GM12878 (cell line): ENCODE measurements around the gene TMEM37. TPM values are rescaled to one million over a fixed set of nuclear protein-coding genes. Genes with fewer than 3 reads are reported as not detected.
A peak's percentile ranks its signal among the peaks of the same experiment; 100 is the strongest.

Experiments used
- ATAC-seq: fragments of 200-7000 bp; cut with Tn5 transposase; 3 replicates; pipeline ENCODE4 v1.9.1; 2020; ENCODE audit warnings: mild to moderate bottlenecking, moderate library complexity
- BruUV-seq: library from RNA; stranded (reverse); fragments of 400-500 nt; replicated peaks from 2 replicates; lab custom pipeline; 2021; lab: Mats Ljungman, UMichigan
- CTCF ChIA-PET: fragments of 300-600 bp; sonication (Branson Sonifier 250); formaldehyde crosslinking; extraction: SDS; loops from one replicate; lab custom pipeline; 2021; ENCODE audit warnings: inconsistent platforms; lab: Yijun Ruan, JAX
- POLR2A ChIA-PET: fragments of 350-600 bp; formaldehyde crosslinking; extraction: SDS; loops from one replicate; lab custom pipeline; 2021; ENCODE audit warnings: inconsistent platforms; lab: Charles Lee
- RAD21 ChIA-PET: fragments of 300-600 bp; sonication (Branson Sonifier 250); formaldehyde crosslinking; loops from one replicate; lab custom pipeline; 2023; ENCODE audit warnings: antibody characterized with exemption; ENCODE audit not compliant: unreplicated experiment; lab: Charles Lee
- SMC1A ChIA-PET: fragments of 300-600 bp; sonication (Branson Sonifier 250); formaldehyde crosslinking; loops from one replicate; lab custom pipeline; 2023; ENCODE audit not compliant: unreplicated experiment, uncharacterized antibody; lab: Charles Lee
- DNase-seq: peaks from one replicate; pipeline ENCODE4 v3.0.0-alpha.2; 2011; ENCODE audit warnings: low read depth, low spot score
- FAIRE-seq: peaks from 3 replicates; lab custom pipeline; 2011; peaks lifted over from hg19 to GRCh38; lab: Jason Lieb, UNC
- H2AFZ ChIP-seq: 2 replicates; pipeline ENCODE4 v1.6.0; 2011; ENCODE audit warnings: low read depth, low read length, control low read depth; ENCODE audit not compliant: control insufficient read depth
- H3K27ac ChIP-seq: 2 replicates; pipeline ENCODE4 v1.5.1; 2011; ENCODE audit warnings: control low read depth; ENCODE audit not compliant: control insufficient read depth, insufficient read depth
- H3K27me3 ChIP-seq, 2 experiments: replicated peaks in 1 of 2; 2 replicates each; pipeline versions ENCODE4 v1.6.0 to v1.6.1; 2011; ENCODE audit warnings: low read length in 1 of 2; ENCODE audit not compliant: control insufficient read depth in 2 of 2, insufficient read depth in 2 of 2
- H3K36me3 ChIP-seq, 2 experiments: 2 replicates each; pipeline ENCODE4 v1.5.1; 2011; ENCODE audit warnings: low read length in 1 of 2; ENCODE audit not compliant: control insufficient read depth in 2 of 2, insufficient read depth in 2 of 2
- H3K4me1 ChIP-seq: 2 replicates; pipeline ENCODE4 v1.6.1; 2011; ENCODE audit warnings: mild to moderate bottlenecking, low read length, moderate library complexity, mixed read lengths; ENCODE audit not compliant: control insufficient read depth, insufficient read depth
- H3K4me2 ChIP-seq: 2 replicates; pipeline ENCODE4 v1.6.0; 2011; ENCODE audit warnings: control low read depth; ENCODE audit not compliant: control insufficient read depth, insufficient read depth
- H3K4me3 ChIP-seq: fragments of 200-600 bp; sonication (generic); 2 replicates; pipeline ENCODE4 v1.5.1; 2016
- H3K79me2 ChIP-seq: 2 replicates; pipeline ENCODE4 v1.6.0; 2011; ENCODE audit warnings: low read length; ENCODE audit not compliant: control insufficient read depth, insufficient read depth
- H3K9ac ChIP-seq: 2 replicates; pipeline ENCODE4 v1.8.0; 2011; ENCODE audit warnings: low read length, control low read depth, mixed read lengths; ENCODE audit not compliant: control insufficient read depth, insufficient read depth
- H3K9me3 ChIP-seq: replicated peaks from 3 replicates; pipeline ENCODE4 v1.5.1; 2011; ENCODE audit warnings: mild to moderate bottlenecking, low read length; ENCODE audit not compliant: control insufficient read depth, insufficient read depth
- H4K20me1 ChIP-seq: 2 replicates; pipeline ENCODE4 v1.6.0; 2011; ENCODE audit not compliant: control insufficient read depth, insufficient read depth
- GABPA ChIP-seq: IDR thresholded peaks from 2 replicates; pipeline ENCODE4 v1.6.1; 2014; ENCODE audit warnings: antibody characterized with exemption, low read depth, mild to moderate bottlenecking, inconsistent platforms
- ZBTB40 ChIP-seq: fragments of 450-650 bp; IDR thresholded peaks from 2 replicates; pipeline ENCODE4 v1.6.1; 2016; ENCODE audit warnings: mild to moderate bottlenecking, moderate library complexity, borderline replicate concordance
- WGBS: methylation state at CpG from one replicate; pipeline ENCODE4 v1.1.6; 2016; ENCODE audit warnings: low lambda C conversion rate; ENCODE audit not compliant: insufficient replicate concordance, insufficient coverage; ENCODE audit errors: missing lambda C conversion rate; 5-methylcytosine and 5-hydroxymethylcytosine counted together
- in situ Hi-C: fragments of 300-500 bp; cut with MboI; formaldehyde crosslinking; loops from 9 replicates; pipeline ENCODE4 v1.14.3; 2018; ENCODE audit warnings: mixed read lengths
- intact Hi-C: fragments of 100-400 bp; cut with micrococcal nuclease; formaldehyde crosslinking; loops from one replicate; pipeline ENCODE4 v1.14.2; 2022; ENCODE audit not compliant: unreplicated experiment
- polyA plus RNA-seq, 11 experiments: library from polyadenylated mRNA; depleted of rRNA in 4 of 11; unstranded in 6 of 11; stranded (reverse) in 5 of 11; fragments of >200 nt; fragmentation: Nextera tagmentation in 4 of 11; fragmentation: Illumina TruSeq in 1 of 11; extraction: Ambion mirVana in 4 of 11; extraction: Trizol in 1 of 11; gene quantifications; 1 replicate in 1 of 11; 2 replicates in 10 of 11; pipeline versions ENCODE4 v1.2.1 to v1.2.3, GENCODE V29; 2011 to 2016; ENCODE audit warnings: inconsistent platforms in 2 of 11, missing spikeins in 2 of 11, low read depth in 1 of 11
- total RNA-seq, 4 experiments: library from RNA; depleted of rRNA in 3 of 4; stranded (reverse); fragments of >200 nt in 3 of 4; fragmentation: Illumina TruSeq in 1 of 4; extraction: Trizol in 1 of 4; gene quantifications; 2 replicates each; pipeline versions ENCODE4 v1.2.1 to v1.2.3, GENCODE V29; 2013 to 2021

Gene TMEM37
- total and polyA plus RNA-seq, 10 of the 15 experiments (the other 5 are each of a cell fraction or from before 2014, with no cell fraction given), result 0.07 to 0.67 (median 0.24) TPM; not detected in 3

GRCh38 chr2:119393971-119394748, 37.5 kb upstream of the TMEM37 start:
- no peak for FAIRE-seq
- SMC1A ChIA-PET, result no interaction called here
- no TSS peak for BruUV-seq
- H3K79me2 ChIP-seq, result no peaks in the 10 kb centered on the region
- no peaks in the 10 kb centered on the region for H4K20me1 ChIP-seq
- TF ChIP-seq GABPA (no peak), ZBTB40 (peak; percentile 78)
- TF ChIP-seq, all 136 proteins: peak for 1
- Histone ChIP-seq H3K27ac (no peak overlapping the region), H3K9me3 (no peaks in the 10 kb centered on the region), H3K4me1 (no peaks in the 10 kb centered on the region), H3K36me3 (no peaks in the 10 kb centered on the region), H2AFZ (no peak overlapping the region), H3K9ac (no peak overlapping the region), H3K4me3 (no peak overlapping the region), H3K27me3 (no peaks in the 10 kb centered on the region), H3K4me2 (no peak overlapping the region)
- DNase-seq, result no peak
- ChIA-PET RAD21 (no interaction called here), POLR2A (interaction anchor here (0.5 kb wide), 1 partner anchor 1034 kb away, joined by 3 read pairs; no protein-coding TSS in a partner anchor), CTCF (no interaction called here)
- WGBS, result 62% methylated on average over 3 of the region's 3 CpGs
- intact Hi-C loops, result no loop called here
- in situ Hi-C loops, result no loop called here
- no peak for ATAC-seq
